Measurements from ENCODE around the gene SCRN1. TPM values are rescaled to one million over a fixed set of nuclear protein-coding genes. Genes with fewer than 3 reads are reported as not detected.
A peak's percentile ranks its signal among the peaks of the same experiment; 100 is the strongest.

The SCRN1 gene
- polyA plus RNA-seq, 1 donor = 27.4 TPM

DNA sequence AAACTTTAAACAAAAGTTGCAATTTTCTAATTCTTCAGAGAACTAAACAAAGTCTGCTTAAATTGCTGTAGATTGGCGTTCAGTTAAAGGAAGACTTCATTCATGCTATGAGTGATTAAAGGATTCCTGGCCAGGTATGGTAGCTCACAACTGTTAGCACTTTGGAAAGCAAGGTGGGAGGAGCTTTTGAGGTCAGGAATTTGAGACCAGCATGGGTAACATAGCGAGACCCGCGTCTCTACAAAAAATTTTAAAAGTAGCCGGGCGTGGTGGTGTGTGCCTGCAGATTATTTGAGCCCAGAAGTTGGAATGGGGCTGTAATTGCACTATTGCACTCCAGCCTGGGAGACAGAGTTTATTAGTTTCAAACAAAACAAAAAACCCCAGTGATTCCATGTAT lies 13.5 kb upstream of the SCRN1 start:
- DNase-seq = no peak

DNA sequence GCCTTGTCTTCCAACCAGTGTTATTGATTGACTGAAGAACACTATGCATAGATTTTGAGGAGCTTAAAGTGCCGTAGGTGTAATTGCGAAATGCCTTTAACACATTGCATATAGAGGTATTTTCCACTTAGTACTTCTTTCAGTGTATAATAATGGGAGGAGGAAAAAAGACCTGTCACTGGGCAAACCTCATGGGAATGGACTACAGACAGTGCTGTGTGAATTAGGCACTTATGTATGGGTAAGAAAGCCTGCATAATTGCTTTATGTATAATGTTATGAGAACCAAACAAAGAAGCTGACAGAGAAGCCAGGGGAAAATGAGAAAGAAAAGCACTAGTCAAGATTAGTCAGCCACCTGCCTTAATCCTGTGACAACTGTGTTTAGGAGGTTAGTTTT lies 12.4 kb upstream of the SCRN1 start:
- DNase-seq = no peak

GRCh38 chr7:29998489-29998888 lies 8.9 kb upstream of the SCRN1 start:
- DNase-seq = no peak

- no peak for DNase-seq
Observed at GRCh38 chr7:29996321-29996720, 6.7 kb upstream of the SCRN1 start.

DNA sequence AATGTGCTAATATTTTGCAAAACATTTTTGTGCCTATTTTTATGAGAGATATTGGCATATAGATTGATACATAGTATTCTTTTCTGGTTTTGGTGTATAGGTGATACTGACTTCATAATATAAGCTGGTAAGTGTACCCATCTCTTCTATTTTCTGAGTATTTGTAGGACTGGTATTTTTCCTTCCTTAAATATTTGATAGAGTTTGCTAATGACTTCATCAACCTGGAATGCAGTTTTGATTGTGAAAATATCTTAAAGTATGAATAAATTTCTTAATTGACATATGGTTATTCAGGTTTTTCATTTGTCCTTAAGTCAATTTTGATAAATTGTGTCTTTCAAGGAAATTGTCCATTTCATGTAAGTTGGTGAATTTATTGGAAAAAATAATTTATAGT lies 6.1 kb upstream of the SCRN1 start:
- DNase-seq = no peak

DNA sequence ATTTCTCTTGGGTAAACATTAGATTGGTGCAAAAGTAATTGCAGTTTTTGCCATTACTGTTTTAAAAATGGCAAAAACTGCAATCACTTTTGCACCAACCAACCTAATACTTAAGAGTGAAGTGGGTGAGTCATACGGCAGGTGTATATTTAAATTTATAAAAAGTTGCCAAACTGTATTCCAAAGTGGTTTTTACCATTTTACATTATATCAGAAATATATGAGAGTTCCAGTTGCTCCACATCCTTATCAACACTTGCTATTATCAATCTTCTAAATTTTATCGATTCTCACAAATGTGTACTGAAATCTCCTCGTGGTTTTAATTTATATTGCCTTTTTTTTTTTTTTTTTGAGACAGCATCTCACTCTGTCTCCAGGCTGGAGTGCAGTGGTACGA lies 3.5 kb upstream of the SCRN1 start:
- no peak for DNase-seq

DNA sequence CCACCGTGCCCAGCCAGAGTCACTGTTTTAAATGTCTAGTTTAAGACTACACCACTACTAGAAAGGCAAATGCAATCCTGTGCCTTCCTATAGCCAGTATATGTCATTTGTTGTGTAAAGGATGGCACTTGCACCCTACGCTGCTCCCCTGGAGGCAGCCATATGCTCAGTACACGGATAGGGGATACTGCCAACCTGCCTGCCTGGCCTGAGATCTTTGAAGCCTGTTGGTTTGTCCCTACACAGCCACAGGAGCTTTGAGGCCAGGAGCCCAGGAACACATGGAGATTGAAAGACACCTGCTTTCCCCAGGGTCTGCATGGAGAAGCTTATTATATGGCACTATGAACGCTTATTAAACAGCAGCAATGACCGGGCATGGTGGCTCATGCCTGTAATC lies 2.3 kb upstream of the SCRN1 start:
- DNase-seq = no peak

- no peak for DNase-seq
Observed at GRCh38 chr7:29990931-29991330, 1.3 kb upstream of the SCRN1 start.

GRCh38 chr7:29988424-29989256 lies 961 bp downstream of the SCRN1 start:
- peak; percentile 58 for DNase-seq

DNA sequence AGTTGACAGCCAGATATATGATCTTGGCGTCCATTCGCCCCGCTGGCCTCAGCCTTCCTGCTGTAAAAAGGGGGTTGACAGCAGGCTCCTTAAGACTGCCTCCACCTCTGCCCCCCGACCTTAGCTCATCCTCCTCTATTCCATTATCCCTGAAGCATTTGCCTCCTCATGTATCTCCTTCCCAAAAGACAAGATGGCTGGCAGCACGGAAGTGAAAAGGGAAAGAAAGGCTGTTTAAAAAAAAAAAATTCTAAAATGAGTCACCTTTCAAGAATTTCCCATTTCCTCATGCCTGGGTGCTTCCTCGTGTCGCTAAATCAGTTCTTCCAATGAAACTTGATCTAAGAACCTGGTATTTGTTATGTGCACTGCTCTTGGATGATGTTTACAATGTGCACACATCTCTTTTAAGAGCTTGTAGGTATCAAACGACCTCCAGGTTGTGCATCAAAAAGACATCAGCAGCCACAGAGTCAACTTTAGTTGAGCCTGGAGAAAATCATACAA lies 1.7 kb downstream of the SCRN1 start:
- DNase-seq = peak; percentile 25

GRCh38 chr7:29987083-29987482 lies 2.5 kb downstream of the SCRN1 start:
- DNase-seq = no peak

GRCh38 chr7:29980151-29980550 lies 9.4 kb downstream of the SCRN1 start:
- DNase-seq = no peak

GRCh38 chr7:29977886-29978651 lies 11.5 kb downstream of the SCRN1 start:
- no peak for DNase-seq

- DNase-seq = peak; percentile 46
Observed at GRCh38 chr7:29976673-29977415, 12.8 kb downstream of the SCRN1 start.

DNA sequence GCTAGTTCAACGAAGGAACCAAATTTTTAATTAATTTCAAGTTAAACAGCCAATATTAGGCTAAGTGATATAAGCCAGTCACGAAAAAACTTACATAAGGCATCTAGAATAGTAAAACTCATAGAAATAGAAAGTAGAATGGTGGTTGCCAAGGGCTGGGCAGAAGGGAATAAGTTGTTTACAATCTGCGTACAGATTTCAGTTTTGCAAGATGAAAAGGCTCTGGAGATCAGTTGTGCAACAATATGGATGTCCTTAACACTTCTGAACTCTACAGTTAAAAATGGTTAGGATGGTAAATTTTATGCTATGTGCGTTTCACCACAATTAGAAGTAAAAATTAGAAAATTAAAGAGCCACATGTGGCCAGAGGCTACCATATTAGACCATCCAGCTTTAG lies 13.3 kb downstream of the SCRN1 start:
- DNase-seq = no peak

GRCh38 chr7:29975561-29975960 lies 14.0 kb downstream of the SCRN1 start:
- DNase-seq = no peak

GRCh38 chr7:29974286-29974685 lies 15.3 kb downstream of the SCRN1 start:
- no peak for DNase-seq

- DNase-seq = no peak
Observed at GRCh38 chr7:29972315-29972669, 17.3 kb downstream of the SCRN1 start.

- DNase-seq = no peak
Observed at GRCh38 chr7:29971566-29972314, 17.9 kb downstream of the SCRN1 start.

DNA sequence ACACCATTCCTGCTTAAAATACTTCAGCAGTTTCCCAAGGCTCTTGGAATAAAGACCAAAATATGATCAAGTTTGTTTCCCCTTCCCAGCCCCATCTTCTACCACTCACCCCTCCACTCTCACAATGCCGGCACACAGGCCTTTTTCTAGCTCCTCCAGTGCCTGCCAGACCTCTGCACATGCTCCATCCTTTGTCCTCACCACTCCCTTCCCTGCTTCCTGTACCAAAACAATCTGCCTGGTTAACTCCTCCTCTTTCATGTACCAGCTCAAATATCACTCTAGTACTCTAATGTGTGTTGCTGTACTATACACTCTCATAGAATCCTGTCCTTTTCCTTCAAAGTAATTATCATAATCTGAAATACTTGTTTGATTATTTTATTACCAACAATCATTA lies 19.4 kb downstream of the SCRN1 start:
- DNase-seq = no peak

DNA sequence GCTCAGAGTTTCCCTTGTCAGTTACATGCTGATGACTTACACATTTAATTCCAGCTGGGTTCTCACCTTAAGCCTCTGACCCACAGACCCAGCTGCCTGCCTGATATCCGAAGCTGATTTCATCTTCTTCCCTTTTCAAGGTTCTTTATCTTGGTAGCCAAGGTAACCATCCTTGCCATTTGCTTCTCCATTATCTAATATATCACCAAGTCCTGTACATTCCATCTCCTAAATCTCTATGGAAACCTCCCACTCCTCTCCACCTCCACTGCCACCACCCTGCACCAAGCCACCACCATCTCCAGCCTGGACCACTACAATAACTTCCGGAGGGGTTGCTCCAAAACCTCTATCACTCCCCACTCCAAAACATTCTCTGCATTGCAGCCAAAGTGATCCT lies 19.9 kb downstream of the SCRN1 start:
- DNase-seq = no peak

- no peak for DNase-seq
Observed at GRCh38 chr7:29968683-29969395, 20.8 kb downstream of the SCRN1 start.

Measured in hindlimb muscle (tissue), 1 donor.